Measurements from ENCODE around the gene SCD. TPM values are rescaled to one million over a fixed set of nuclear protein-coding genes. Genes with fewer than 3 reads are reported as not detected.

Gene SCD
- total and polyA plus RNA-seq, 10 of the 15 experiments (the other 5 are each of a cell fraction or from before 2014, with no cell fraction given), result 68.7 to 279 (median 99.5) TPM

DNA sequence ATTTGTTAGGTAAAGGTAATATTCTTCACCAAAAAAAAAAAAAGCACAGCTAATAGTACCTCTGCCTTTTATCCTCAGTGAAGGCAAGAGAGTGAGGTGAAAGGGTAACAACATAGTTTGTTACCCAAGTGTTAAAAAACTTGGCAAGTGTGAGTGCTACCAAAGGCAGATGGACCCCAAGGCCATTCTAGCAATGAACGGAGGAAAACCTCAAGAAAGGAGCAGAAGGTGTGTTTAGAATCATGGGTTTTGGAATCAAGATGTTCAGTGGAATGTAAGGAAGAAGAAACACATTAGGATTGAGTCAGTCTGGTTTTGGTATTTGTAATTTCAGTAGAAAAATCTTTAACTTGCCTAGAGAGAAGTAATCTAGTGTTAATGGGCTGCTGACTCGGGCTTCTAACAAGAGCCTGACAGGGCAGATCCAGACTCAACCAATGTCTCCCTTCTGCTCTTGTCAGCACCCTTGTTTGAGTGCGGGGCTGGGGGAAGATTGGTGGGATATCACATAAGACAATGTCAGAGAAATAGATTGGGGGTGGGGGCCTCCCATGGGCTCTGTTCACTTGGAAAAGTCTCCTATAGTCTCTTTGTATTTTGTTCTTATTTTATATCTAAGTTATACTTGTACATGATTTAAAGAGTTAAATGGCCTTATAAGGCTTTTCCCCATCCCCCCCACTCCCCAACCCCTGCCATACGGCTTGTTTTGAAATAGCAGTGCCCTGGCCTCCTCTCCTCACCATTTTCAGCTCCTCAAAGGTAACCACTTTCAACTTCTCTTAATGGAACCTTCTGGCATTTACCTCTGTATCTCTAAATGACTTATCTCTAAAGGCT, 44.4 kb downstream of the SCD start (continued):
- TF ChIP-seq, protein P1, sequence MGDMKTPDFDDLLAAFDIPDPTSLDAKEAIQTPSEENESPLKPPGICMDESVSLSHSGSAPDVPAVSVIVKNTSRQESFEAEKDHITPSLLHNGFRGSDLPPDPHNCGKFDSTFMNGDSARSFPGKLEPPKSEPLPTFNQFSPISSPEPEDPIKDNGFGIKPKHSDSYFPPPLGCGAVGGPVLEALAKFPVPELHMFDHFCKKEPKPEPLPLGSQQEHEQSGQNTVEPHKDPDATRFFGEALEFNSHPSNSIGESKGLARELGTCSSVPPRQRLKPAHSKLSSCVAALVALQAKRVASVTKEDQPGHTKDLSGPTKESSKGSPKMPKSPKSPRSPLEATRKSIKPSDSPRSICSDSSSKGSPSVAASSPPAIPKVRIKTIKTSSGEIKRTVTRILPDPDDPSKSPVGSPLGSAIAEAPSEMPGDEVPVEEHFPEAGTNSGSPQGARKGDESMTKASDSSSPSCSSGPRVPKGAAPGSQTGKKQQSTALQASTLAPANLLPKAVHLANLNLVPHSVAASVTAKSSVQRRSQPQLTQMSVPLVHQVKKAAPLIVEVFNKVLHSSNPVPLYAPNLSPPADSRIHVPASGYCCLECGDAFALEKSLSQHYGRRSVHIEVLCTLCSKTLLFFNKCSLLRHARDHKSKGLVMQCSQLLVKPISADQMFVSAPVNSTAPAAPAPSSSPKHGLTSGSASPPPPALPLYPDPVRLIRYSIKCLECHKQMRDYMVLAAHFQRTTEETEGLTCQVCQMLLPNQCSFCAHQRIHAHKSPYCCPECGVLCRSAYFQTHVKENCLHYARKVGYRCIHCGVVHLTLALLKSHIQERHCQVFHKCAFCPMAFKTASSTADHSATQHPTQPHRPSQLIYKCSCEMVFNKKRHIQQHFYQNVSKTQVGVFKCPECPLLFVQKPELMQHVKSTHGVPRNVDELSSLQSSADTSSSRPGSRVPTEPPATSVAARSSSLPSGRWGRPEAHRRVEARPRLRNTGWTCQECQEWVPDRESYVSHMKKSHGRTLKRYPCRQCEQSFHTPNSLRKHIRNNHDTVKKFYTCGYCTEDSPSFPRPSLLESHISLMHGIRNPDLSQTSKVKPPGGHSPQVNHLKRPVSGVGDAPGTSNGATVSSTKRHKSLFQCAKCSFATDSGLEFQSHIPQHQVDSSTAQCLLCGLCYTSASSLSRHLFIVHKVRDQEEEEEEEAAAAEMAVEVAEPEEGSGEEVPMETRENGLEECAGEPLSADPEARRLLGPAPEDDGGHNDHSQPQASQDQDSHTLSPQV (IDR thresholded peaks at IDR 0.05), result no peak
- no peak for TF ChIP-seq MAX (IDR thresholded peaks at IDR 0.05; ENCODE audit: low read depth, low read length)
- no peak for TF ChIP-seq YBX1 (IDR thresholded peaks at IDR 0.05)
- TF ChIP-seq MTA2 (IDR thresholded peaks at IDR 0.05; ENCODE audit: low read depth), result no peak

GRCh38 chr10:100392686-100393003, 45.6 kb downstream of the SCD start:
- SMC1A ChIA-PET (ENCODE audit: uncharacterized antibody, unreplicated experiment), result interaction anchor here (0.6 to 1.0 kb wide), 2 partner anchors 20 to 469 kb away, joined by 3 read pairs; no protein-coding TSS in a partner anchor
- BruUV-seq (replicated peaks), result no TSS peak
- CTCF ChIA-PET, result interaction anchor here (1.0 kb wide), 1 partner anchor 38 kb away, joined by 3 read pairs; no protein-coding TSS in a partner anchor
- Histone ChIP-seq H3K27me3 (replicated peaks in 1 of 2; ENCODE audit: control insufficient read depth in 2 of 2, insufficient read depth in 2 of 2, low read length in 1 of 2) (no peaks in the 10 kb centered on the region), H3K36me3 (ENCODE audit: control insufficient read depth in 2 of 2, insufficient read depth in 2 of 2, low read length in 1 of 2) (no peaks in the 10 kb centered on the region), H2AFZ (ENCODE audit: control insufficient read depth, low read depth, low read length) (no peak overlapping the region), H3K4me1 (ENCODE audit: control insufficient read depth, insufficient read depth, low read length) (no peaks in the 10 kb centered on the region), H3K79me2 (ENCODE audit: control insufficient read depth, insufficient read depth, low read length) (no peaks in the 10 kb centered on the region), H3K9me3 (replicated peaks; ENCODE audit: control insufficient read depth, insufficient read depth, low read length) (no peaks in the 10 kb centered on the region), H3K27ac (ENCODE audit: control insufficient read depth, insufficient read depth) (no peak overlapping the region), H3K4me2 (ENCODE audit: control insufficient read depth, insufficient read depth) (no peak overlapping the region), H4K20me1 (ENCODE audit: control insufficient read depth, insufficient read depth) (no peaks in the 10 kb centered on the region), H3K4me3 (no peak overlapping the region), H3K9ac (ENCODE audit: control insufficient read depth, insufficient read depth, low read length) (no peak overlapping the region)
- ATAC-seq (no peak), DNase-seq (ENCODE audit: low read depth, low spot score) (no peak), FAIRE-seq (no peak)
- RAD21 ChIA-PET (ENCODE audit: unreplicated experiment), result interaction anchor here (0.6 kb wide), 1 partner anchor 20 kb away, joined by 3 read pairs; no protein-coding TSS in a partner anchor
- TF ChIP-seq NRF1 (conservative IDR thresholded peaks at IDR 0.05; ENCODE audit: low read depth, low read length) (no peak), MEF2A (IDR thresholded peaks at IDR 0.05; ENCODE audit: insufficient read depth, low read depth, low read length) (no peak)
- WGBS (ENCODE audit: insufficient coverage, insufficient replicate concordance, low lambda C conversion rate, missing lambda C conversion rate), result 71% methylated on average over 1 of the region's 1 CpG
- in situ Hi-C loops (cut with MboI) (no loop called here), intact Hi-C loops (cut with micrococcal nuclease; ENCODE audit: unreplicated experiment) (no loop called here)
- POLR2A ChIA-PET, result no interaction called here

Measured in GM12878 (cell line).